T-helper 22 cell (primary cell): ENCODE data around the gene NFIX.

Source experiments
- DNase-seq: peaks from one replicate; pipeline ENCODE4 v3.0.0-alpha.2; 2020; ENCODE audit warnings: low read depth

Gene NFIX

DNA sequence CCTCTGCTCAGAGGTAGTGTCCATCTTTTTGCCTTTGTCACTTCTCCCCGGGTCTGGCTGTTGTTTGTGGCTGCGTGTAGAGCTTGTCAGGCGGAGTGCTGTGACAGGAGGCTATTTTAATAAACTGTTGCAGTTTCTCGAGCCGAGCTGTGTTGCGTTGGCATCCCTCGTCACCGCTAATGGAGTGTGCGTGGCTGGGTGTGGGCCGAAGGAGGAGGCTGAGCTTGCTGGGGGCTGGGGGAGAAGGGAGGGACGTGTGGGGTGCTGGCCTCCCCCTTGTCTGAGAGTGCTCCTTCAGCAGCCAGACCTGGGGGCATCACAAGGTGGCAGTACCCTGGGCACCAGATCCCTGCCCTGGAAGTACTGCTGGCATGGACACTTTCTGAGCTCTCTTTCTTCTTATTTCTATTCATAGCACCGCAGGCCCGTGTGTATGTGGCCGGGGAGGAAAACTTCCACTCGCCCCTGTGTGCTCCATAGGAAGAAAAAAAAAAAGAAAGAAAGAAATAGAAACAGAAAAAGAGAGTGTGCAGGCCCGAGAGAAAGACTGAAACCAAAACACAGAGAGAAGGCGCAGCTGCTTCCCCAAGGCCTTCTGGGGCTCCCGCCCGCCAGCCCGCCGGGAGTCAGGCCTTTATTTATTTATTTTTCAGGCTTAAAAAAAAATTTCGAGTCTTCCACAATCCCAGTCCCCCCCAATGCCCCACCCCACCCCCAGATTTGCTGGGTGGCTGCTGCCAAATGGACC lies 27.0 kb downstream of the NFIX start:
- no peak for DNase-seq

DNA sequence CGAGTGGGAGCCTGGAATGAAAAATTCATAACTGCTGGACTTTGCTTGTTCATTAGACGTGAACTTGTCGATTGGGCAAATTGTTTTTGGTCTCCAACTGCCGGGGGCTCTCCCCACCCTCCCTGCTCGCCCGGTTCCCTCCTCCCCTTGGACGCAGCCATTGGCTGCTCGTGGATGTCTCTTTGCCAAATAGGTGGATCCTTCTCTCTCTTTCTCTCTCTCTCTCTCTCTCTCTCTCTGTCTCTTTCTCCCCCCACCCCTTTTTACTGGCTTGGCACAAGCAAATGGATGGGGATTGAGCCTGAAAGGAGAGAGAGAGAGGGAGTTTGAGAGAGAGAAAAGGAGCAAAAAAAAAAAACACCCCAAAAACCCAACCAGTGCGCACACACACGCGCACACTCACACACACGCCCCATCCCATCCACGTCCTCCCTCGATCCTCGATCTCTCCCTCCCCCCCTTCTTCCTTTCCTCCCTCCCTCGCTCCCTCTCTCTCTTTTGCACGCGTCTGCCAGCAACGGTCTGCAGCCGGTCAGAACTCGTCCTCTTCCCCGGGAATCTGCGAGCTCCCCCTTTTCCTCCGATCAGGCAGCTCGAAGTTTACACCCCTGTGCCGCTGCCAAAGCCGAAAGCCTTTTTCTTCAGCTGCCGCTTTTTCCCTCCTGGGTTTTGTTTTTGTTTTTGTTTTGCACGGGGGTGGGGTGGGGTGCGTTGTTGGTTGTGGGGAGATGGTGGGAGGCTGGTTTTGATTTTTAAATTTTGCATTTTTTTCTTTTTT lies 27.8 kb downstream of the NFIX start:
- DNase-seq, result no peak

DNA sequence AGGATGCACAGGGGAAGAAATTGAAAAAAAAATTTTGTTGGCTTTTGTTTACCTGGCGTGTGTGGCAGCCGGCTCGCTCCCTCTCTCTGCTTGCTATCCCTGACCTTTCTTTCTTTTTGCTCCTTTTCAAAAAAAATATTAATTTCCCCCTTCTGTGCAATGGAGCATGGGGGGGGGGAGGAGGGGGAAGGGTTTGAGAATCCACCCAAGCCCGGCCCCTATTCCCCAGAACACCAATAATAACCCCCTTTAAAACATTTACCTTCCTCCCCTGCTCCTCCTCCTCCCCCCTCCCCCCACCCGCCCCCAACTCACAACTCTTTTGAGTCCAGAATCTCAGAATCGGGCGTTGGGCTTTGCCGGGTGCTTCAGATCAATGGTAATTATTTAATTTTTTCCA lies 28.4 kb downstream of the NFIX start:
- DNase-seq, result no peak

GRCh38 chr19:13024126-13024950 lies 29.1 kb downstream of the NFIX start:
- no peak for DNase-seq

DNA sequence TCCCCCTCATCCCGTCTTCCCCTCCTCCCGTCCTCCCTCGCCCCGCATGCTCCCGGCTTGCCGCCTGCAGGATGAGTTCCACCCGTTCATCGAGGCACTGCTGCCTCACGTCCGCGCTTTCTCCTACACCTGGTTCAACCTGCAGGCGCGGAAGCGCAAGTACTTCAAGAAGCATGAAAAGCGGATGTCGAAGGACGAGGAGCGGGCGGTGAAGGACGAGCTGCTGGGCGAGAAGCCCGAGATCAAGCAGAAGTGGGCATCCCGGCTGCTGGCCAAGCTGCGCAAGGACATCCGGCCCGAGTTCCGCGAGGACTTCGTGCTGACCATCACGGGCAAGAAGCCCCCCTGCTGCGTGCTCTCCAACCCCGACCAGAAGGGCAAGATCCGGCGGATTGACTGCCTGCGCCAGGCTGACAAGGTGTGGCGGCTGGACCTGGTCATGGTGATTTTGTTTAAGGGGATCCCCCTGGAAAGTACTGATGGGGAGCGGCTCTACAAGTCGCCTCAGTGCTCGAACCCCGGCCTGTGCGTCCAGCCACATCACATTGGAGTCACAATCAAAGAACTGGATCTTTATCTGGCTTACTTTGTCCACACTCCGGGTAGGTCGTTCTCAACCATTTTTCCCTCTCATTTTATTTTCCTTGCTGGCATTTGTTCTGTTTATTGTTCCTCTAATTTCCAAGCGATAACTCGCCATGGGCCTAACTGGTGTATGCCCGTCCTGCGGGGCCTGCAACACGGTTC lies 29.8 kb downstream of the NFIX start:
- DNase-seq, result no peak

DNA sequence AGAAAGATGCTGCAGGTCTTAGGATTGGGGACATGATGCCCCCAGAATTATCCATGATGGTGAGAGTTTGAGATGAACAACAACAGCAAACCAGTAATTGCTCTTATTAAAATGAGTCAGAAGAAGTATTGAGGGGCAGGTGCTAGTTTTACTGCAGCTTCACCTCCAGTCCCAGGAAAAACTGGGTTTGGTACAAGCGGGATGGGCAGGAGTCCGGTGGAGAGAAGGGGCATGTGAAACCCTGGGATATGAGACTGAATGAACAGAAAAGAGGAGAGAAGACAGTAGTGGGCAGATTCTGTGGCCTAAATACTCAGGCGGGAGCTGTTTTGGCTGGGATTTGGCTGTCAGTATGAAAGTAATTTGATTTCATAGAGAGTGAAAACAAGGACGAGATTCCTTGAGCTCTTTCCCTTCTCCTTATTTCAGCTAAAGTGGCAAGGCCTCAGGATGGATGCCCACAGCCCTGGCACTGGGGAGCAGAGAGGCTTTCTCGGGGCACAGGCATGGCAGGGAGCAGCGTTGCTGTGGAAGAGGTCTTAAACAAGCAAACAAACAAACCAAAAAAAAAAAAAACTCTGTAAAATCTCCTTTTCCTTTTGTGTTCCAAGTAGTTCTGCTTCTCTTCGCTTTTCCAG lies 30.7 kb downstream of the NFIX start:
- DNase-seq, result no peak

DNA sequence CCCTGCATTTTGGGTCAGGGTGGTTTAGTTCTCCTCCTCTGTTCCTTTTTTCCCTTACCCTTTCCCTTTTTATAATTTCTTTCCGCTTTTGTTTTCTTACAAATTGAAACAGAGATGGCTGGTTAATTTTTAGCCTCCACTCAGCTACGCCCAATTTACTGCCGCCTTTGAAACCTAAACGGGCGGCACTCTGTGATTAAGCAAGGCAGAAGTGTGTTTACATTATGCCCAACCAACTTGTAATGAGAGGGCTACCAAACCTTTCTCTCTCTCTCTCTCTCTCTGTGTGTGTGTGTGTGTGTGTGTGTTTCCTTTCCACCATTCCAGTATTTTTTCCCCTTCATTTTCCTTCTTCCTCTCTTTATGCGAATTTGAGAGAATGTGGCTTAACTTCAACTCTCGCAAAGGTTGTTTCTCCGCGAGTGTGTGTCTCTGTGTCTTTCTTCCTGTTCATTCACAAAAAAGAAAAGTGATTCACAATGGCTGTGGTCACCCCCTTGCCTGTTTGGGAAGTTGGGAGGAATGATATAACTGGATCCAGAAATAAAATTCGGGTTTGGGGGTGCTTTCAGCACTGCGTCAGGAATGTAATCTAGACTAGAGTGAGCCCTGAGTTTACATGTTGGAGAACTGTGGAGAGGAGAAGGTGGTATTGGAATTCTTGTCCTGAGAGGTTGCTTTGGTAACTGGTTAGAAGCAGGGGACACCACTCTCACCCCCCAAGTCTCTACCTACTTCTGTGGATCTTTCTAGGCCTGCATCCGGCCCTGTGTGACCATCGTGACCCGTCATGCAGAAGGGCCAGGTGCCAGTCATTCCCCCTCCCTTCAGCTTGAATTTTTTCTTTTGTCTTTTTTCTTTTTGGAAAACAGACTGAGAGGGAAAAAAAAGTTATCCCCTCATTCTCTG lies 31.4 kb downstream of the NFIX start:
- DNase-seq, result no peak

- DNase-seq, result no peak
Observed at GRCh38 chr19:13027557-13027956, 32.3 kb downstream of the NFIX start.

GRCh38 chr19:13028027-13028426 lies 32.8 kb downstream of the NFIX start:
- no peak for DNase-seq

DNA sequence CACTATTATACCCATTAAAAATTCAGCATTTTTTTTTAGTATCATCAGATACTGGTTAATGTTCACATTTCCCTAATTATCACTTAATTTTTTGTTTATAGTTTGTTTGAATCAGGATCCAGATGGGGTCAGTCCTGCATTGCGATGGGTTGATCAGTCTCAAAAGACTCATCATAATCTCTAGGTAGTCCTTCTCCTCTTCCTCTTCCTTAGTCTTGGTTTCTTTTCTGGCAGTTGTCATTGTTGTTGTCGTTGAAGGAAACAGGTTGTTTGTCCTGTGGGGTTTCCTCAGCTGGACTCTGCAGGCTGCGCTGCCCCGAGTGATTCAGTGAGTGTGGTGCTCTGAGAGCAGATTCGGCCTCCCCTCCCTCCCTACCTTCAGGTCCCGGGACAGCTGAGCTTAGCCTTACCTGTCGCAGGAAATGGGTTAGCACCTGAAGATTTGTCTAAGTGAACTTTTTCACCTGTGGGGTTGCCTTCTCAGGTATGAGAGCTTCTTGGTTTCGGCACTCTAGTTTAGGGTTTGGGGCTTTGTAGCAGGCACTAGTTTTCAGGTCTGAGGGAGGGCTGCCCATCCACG lies 34.1 kb downstream of the NFIX start:
- DNase-seq, result no peak

- no peak for DNase-seq
Observed at GRCh38 chr19:13029893-13030292, 34.6 kb downstream of the NFIX start.

DNA sequence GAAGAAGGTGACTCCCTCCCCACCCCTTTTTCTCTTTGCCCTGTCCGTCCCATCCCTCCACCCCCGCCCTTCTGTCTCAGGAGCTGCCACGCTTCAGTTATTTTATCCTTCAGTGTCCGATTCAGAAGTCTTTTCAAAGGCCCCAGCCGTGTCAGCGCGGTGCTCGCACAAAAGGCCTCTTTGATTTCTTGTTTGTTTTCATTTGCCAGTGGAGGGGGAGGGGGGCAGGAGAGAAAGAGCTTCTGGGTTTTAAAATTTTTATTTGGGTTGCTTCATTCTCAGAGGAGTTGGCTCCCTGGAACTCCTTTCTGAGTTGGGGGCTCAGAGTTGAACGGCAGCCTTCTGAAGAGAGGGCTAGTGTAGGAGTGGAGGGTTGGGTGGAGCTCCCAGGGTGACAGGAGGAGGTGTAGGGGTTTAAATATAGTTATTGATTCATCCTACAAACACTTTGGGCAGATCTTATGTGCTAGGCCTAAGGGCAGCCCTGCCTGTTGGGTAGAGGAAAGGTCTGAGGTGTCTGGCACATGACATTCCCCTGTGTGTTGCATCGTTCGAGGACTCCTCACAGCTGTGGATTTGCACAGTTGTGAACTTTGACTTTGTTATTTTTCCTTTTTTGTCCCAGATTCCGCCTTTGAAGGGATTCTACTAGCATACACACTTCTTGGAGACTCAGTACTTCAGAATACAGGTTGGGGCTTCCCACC lies 36.8 kb downstream of the NFIX start:
- no peak for DNase-seq

DNA sequence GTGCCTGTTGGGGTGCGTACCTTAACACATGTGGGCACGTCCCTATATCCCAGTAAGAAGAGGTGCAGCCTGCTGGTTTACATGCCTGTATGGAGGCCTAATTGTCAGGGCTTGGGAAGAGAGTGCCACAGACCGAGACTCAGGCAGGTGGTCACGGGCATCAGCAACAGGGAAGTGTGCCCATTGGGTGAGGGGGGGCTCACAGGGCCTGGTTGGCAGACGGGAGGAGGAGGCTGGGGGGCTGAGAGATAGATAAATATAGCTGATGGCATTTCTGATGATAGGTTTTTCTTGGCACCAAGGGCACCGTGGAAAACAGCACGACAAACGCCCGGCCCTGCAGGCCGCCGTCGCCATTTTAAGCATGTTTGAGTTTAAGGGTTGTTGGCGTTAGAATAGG lies 37.6 kb downstream of the NFIX start:
- no peak for DNase-seq

- DNase-seq, result no peak
Observed at GRCh38 chr19:13033244-13033643, 38.0 kb downstream of the NFIX start.

DNA sequence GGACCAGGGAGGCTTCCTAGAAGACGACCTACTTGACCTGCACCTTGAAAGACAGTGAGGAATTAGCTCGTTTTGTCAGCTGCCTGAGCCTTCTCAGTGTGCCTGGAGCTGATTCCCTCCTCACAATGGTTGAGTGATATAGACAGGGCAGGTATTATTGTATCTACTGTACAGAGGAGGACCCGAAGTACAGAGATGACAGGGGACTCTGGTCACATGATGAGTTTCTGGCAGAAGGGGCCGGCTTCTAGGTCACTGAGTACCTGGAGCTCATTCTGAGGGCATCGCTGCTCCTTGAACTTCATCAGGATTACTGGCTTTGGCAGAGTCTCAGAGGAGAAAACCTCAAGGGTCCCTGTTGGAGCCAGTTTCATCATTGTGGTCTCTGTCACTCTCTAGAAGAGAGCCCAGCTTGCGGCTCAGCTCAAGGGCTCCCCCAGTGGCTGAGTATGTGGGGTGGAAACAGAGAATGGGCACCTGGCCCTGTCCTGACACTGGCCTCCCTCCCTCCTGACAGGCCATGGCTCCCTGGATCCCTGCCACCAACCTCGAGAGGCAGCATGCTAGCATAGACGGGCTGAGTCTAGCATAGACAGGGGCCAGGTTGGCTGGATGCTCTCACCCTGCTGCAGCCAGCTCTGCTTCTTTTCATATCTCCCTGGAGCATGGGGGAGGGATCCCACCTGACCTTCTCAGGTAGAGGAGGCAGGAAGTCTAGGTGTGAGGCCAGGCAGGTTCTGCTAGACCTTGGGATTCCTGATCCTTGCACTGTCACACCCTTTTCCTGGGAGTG lies 38.7 kb downstream of the NFIX start:
- DNase-seq, result no peak

DNA sequence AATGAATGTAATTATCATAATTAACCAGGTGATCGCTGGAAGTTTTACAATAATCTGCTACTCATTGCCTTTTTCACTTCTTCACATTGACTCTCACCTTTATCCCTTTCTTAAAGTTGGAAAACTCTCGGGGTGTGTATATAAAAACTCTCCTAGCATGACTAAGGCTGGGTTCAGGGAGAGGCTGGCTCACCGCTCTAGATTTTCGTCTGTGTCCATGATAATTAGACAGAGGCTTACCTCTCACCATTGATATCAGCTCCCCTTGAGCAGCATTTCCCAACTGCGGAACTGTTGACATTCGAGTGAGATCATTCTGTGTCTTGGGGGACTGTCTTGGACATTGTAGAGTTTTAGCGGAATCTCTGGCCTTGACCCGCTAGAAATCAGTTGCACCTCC lies 39.4 kb downstream of the NFIX start:
- no peak for DNase-seq

GRCh38 chr19:13035820-13036365 lies 40.6 kb downstream of the NFIX start:
- DNase-seq, result no peak

DNA sequence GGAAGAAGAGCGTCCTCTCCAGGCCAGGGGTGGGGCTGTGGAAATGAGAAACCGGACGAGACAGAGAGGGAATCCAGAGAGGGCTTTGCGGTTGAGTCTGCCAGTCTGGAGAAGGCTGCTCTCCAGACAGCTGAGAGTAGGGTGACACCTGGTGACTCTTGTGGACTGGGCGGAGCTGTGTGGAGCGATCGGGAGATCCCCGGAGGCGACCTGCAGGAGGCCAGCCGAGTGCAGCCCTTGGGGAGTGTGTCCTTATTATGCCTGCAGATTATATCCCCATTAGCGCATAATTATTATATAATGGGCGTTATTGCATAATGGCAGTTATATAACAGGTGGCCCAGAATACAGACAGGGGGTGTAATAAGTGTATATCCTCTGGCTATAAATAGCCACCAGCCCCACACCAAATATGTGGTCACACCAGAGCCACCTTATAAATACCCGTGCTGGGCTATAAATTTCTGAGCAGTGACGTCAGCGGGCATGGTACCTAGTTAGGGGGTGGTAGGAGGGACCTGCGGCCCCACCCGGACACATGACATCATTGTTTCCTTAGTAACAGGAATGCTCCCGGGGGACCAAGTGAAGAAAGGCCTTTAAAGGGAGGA lies 41.2 kb downstream of the NFIX start:
- no peak for DNase-seq
